GM19468 (cell line): Measurements from ENCODE around the gene TIAM1.

ENCODE experiments used
- ATAC-seq: cut with Tn5 transposase; IDR thresholded peaks from one replicate; pipeline ENCODE4 v1.9.1; 2021; ENCODE audit warnings: mild to moderate bottlenecking, moderate library complexity, moderate number of reproducible peaks; ENCODE audit not compliant: unreplicated experiment; ENCODE audit errors: extremely low read depth

Gene TIAM1

DNA sequence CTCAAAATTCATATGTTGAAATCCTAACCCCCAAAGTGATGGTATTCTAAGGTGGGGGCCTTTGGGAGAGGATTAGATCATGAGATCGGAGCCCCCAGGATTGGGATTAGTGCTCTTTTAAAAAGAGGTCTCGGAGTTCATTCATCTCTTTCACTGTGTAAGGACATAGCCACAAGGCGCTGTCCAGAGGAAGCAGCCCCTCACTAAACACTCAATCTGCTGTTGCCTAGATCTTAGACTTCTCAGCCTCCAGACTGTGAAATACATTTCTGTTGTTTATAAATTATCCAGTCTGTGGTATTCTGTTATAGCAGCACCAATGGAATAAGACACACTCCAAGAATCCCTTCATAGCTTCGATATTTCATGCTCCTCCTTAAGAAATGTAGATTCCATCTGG, 12.4 kb upstream of the TIAM1 start:
- ATAC-seq: no peak

DNA sequence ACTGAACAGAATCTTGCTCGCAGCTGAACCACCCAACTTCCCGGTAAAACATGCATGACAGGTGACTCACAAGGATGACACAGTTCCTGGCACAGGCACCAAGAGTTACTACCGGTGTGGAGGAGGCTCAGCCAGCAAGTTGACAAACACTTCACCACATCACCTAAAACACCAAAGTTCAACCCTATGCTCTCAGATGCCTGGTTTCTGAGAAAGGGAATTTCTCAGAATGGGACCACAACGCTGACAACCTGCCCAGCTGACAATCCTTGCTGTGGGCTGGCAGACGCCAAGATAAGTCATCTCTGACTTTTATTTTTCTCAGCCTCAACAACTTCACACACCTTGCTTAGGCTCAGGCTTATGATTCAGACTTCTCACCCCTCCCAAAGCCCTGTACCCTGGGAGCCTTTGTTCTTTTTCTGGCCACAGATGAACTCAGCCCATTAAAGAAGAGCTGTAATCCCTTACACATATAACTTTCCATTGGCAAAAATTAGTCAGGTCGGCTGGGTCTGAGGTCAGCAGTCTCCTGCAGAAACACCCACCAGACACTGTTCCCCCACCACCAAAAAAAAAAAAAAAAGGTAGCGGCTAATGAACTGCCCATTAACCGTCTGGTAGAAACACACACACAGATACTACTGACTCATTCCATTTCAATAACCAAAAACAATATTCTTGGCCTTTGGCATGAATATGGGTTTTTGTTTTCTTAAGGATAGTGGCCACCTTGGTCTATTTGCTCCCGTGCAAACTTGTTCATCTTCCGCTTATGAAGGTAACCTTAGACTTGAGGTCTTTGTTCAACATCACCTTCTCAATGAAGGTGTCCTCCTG, 10.8 kb upstream of the TIAM1 start:
- ATAC-seq: no peak

DNA sequence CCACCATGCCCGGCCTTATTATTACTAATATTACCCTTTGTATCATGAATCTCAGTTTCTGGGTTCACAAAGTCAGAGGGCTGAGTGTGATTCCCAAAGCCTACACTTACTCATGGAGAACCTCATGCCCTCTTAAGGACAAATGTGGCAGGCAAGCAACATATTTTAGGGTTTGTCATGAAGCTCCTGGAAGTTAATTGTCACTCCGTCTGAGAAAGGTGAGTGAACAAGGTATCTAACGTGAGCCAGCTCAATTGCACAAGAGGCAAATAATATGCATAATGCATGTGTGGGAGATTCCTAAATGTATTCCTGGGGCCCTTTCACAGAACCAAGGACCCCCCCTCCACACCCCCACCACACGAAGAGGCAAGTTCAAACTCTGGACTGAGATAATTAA, 10.1 kb upstream of the TIAM1 start:
- ATAC-seq: no peak

DNA sequence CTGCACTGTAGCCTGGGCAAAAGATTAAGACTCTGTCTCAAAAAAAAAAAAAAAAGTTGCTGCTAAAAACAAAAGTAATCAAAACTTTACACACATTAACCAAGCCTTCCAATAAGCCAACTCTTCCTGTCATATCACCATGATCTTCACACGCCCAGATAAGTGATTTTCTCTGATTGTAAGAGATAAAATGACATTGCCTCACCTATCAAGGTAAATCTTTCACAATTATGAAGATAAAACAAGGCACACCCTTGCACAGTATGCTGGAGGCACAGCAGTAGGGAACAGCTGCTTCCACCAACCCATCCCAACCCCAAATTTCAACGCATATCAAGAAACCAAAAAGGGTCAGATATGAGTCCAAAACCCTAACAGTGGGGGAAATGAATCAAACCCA, 8.8 kb upstream of the TIAM1 start:
- no peak for ATAC-seq

DNA sequence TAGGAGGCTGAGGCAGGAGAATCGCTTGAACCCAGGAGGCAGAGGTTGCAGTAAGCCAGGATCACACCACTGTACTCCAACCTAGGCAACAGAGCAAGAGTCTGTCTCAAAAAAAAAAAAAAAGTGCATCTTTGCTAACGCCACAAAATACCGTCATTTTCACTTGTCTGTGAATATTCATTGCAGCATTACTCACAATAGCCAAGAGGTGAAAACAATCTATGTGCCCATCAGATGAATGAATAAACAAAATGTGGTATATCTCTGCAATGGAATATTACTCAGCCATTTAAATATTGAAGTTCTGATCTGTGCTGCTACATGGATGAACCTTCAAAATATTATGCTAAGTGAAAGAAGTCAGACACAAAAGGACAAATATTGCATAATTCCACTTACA, 7.9 kb upstream of the TIAM1 start:
- no peak for ATAC-seq

DNA sequence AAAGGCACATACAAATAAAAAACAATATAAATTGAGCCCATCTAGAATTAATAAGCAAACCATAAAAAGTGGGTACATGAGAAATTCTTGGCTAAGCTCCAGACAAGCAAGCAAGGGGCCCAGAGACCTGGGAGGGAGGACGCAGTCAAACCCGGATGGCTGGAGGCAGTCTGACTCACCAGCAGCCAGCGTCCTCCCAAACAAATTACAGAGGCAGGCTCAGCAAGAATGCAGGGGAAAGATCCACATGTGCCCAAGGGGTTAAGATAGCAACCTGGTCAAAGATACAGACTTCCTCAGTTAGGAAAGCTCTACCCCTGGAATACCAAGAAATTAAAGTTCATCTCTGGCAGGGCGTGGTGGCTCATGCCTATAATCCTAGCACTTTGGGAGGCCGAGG, 7.4 kb upstream of the TIAM1 start:
- no peak for ATAC-seq

DNA sequence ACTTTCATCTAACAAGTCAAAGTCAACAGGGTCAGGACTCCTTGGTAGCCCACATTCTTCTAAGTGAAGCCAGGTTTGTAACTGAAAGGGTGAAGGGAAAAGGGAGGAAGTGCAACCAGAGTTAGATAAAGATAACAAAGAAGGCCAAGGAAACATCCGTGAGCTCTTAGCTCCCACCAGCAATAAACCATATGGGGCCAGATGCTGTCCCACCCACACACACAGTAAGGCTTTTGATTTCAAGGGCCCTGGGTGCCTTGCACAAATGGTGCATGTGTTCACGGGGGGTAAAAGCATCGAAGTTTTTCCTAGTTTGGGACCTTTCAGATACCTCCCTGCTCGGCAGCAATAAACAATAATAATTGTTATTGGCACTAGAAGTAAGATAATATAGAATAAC, 5.1 kb upstream of the TIAM1 start:
- ATAC-seq: no peak

DNA sequence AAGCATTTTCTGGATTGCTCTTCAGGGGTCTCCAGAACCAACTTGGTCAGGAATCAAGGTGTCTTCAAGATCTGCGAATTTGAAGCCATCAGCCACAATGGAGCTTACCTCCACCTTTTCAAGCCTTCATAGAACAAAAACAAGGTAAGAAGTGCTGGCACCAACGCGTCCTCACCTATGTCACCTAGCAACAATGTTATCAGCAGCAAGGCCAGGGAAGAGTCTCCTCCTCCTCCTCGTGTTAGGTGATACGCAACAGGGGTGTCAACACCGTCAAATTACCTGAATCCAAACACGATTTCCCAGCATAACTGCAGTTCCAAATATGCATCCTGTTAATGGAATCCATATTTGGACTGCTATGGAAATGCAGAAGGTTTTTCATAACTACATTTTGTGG, 4.1 kb upstream of the TIAM1 start:
- ATAC-seq: no peak

DNA sequence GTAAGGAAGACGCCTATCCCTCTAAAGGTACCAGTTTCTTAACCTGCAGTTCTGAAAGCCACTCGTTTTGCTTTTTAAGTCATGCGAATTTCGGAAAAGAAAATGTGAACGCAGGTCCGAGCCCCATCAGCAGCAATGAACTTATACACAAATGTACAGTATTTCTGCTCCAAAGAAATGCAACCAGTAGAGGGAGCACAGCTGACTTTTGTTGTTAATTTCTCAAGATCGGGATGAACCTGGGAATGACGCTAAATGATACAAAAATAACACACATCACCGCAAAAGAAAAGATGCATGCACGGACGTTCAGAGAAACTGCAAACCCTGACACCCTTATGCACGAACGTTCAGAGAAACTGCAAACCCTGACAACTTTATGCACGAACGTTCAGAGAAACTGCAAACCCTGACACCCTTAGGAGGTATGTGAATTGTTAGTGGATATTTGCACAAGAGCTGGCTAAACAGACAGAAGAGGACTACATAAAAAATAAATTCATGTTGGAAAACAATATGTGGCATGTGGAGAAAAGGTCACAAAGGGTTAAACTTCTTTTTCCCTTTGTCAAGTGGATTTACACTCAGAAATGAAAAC, 3.5 kb upstream of the TIAM1 start:
- no peak for ATAC-seq

DNA sequence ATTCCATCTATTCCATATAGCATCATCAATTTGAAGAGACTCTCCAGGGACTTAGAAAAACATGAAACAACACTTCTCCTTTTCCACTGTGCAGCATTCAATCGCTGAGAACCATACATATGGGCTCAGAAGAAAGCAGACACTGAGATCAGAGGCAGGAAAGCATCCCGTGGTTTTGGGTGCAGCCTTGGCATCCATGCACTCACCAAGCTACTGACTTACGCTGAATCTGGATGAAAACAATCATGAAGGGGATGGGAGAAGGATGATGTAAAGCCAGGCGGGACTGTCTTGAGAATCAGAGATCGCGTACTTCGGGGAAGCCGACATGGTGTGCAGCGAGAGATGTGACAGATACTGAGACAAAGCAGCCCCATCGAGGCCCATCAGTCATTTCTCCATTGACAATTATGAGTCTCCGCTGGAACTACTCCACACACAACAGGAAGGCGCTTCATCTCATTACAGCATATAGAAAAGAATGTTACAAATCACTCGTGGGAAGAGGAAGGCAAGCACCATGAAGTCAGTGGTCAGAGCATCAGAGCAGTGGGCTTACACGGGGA, 2.3 kb upstream of the TIAM1 start:
- ATAC-seq: no peak

DNA sequence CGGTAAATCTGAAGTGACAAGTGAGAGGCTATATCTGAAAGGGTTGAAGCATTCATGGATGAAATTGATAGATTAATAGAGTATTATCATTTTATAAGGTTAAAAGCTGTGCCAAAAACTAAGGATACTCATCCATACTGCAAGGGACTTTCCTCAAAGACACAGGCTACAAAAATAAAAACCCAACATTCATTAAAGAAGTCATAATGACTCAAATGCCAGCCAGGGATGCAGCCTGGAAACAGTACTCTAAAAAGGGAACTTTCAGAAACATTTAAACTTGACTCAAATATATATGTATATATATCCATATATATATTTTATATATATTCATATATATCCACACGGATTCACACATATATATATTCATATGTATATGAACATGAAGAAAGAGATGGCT, 1.1 kb upstream of the TIAM1 start:
- no peak for ATAC-seq

DNA sequence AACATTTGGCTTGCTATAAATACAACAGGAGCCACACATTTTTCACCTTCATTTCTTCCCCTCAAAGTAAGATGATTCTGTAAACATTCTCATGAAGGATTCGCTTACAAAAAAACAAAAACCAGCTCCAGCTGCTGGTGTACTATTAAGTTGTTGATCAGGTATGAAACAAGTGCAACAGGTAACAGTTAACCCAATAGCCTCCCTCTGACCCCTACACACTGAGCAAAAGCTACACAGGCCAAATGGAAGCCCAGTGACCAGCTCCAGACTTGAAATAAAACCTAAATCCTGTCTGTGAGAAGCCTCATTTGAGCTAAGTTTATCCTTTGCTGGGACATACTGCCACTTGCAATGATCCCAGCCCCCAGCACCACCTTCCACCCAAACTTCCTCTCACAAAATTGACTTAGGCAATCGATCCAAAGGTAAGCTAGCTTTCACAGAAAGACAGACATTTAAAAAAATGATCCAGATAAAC, 991 bp downstream of the TIAM1 start:
- no peak for ATAC-seq

DNA sequence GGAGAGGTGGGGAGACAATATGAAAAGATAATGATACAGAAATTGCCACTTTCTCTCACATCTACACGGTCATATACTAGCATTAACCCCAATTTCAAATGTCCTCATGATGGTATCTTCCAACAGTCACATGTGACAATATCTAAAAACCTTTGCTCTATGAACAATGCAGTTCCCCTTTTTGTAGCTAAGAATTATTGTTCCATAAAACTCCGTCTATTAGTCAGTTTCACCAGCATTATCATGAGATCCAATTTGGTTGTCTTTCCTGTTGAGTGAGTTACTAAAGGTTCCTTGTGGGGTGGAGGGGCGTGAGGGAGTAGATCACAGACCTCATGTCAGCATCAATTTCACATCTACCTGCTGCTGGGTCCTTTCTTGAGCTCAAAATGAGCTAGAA, 1.7 kb downstream of the TIAM1 start:
- ATAC-seq: no peak

DNA sequence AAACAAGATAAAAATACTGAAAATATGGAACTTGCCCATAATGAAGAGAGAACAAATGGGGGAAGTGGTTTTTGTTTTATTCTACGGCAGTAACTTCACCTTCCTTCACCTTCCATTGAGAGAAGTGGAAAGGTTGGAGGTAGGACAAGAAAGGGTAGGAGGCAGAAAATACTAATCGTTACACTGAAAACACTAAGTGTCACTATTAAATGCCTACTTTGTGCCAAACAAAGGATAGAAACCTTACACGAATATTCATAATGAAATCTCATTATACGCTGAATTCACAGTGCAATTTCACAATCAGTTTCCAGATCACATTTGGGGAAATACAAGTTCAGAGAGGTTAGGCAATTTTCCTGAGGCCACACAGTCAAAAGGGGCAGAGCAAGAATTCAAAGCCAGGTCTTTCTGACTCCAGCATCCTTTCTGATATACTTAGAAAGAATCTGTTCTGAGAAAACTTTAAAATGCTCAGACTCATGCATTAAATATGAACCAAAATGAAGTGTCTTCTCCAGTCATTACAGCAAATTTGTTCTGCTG, 3.0 kb downstream of the TIAM1 start:
- ATAC-seq: no peak

DNA sequence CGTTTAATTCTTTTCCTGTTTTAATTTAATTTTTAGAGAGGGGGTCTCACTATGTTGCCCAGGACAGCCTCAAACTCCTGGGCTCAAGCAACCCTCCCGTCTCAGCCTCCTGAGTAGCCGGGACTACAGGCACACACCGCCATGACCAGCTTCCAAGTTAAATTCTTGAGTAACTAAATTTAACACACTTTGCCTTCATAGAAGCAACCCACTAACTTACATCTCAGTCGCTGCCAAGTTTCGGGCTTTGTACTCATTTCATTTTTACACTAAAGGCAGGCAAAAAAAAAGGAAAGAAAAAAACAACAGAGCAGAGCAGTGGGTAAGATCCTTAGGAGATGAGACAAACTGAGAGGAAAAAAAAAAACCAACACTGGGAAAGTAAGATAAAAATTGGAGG, 3.5 kb downstream of the TIAM1 start:
- ATAC-seq: no peak

DNA sequence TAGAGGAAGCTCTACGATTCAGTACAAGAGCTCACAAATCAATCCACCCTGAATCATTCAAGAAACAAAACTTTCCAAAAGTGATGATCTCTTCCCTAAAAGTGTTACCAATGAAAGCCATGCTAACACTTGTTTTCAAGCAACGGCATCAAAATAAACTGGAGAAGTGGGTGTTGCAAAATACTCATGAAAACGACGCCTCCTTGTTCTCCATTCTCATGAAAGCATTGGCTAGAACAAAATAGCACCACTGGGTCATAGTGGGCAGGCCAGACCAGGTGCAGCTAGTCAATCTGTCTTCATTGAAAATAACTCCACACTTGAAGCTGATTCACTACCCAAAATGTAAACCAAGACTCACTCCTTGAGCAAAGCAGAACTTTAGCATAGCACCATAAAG, 4.3 kb downstream of the TIAM1 start:
- no peak for ATAC-seq

DNA sequence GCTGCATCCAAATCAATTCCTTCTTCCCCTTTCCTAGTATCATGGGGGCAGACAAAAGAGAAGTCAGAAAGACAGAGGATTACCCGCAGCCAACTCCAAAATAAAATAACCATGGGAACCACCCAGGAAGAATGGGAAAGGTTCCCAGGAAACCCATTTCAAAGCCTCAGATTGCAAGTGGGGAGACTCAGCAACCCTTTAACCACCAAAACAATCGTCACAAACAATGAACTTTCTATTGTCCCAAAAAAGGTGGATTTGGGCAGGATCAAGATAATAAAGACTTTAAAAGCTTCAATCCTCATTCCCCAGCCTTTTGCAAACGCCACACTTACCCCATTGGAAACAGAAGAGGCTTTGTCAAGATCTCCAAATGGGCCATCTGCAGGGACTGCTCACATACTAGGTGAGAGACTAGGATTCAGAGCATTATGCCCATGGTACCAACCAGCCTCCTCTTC, 5.1 kb downstream of the TIAM1 start:
- no peak for ATAC-seq

DNA sequence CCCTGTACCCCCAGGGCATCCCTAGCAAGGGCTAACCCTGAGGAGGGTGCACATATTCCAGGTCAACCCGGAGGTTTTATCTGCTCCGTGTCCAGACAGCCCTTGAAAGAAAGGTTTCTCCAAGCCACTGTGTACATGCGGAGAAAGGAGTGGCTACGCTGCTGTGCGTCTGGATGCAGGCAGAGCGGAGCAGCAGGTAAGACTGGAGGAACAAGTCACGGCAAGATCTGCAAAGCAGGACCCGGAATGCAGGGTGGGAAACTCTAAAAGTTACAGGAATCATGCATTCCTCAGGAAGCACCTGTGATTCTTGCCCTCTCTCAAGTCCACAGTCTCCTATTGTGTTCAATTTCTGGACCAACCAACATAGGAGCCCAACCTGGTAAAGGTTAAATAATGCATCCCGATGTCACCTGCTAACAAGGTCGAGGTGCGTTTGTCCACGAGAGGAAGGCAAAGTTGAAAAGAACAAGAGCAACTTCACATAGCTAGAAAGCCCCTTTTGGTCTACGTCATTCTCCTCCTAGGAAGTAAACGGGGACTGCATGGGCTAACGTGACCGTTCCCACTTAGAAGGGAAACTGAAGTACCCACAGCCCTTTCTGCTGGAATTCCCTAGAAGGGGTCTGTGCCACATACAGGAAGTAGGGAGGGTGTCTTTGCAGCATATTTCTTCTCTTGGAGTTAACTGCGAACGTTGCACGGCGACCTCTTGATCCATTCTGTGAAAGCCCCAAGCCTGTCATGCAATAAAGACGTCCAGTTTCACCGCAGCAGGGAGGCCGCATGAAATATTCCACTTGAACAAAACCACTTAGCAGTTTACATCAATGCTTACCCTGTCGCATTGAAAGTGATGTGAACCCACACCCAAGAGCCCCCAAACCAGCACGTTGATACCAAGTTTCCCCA, 5.8 kb downstream of the TIAM1 start:
- ATAC-seq: no peak

DNA sequence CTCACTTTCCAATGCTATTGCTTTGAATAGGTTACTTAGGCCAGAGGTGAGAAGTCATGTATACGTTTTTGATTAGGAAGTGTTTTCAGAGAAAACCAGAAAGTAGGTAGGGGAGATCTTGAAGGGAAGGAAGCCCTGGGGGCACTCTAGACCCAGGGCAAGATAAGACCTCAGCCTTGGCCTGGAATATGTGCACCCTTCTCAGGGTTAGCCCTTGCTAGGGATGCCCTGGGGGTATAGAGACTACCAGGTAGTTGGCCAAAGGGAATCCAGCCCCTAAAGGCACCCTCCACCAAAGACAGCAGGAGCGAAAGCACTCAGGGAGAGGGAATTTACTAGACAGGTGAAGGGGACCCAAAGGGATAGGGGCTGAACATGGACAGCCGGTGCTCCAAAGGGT, 7.0 kb downstream of the TIAM1 start:
- no peak for ATAC-seq

DNA sequence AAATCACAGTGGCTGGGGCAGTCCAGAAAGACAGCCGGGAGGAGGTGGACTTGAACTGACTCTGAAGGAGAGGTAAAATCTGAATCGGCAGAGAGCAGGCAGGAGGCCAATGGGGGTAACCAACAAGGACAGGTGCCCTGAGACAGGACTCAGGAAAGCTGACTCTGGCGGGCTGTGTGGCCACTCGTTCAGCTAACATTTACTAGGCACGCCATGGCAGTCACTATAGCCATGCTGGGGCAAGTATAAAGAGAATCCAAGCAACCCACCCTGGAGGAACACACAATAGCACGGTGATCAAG, 7.4 kb downstream of the TIAM1 start:
- no peak for ATAC-seq
